GM12874 (cell line): ENCODE data around the gene DIP2B.

Experiments used
- TF ChIP-seq, protein P1 (sequence below): IDR thresholded peaks from 2 replicates; pipeline ENCODE4 v1.5.1; 2011; ENCODE audit warnings: low read depth, mild to moderate bottlenecking, control low read depth, low read length, moderate library complexity; ENCODE audit not compliant: insufficient read depth

DIP2B gene

DNA sequence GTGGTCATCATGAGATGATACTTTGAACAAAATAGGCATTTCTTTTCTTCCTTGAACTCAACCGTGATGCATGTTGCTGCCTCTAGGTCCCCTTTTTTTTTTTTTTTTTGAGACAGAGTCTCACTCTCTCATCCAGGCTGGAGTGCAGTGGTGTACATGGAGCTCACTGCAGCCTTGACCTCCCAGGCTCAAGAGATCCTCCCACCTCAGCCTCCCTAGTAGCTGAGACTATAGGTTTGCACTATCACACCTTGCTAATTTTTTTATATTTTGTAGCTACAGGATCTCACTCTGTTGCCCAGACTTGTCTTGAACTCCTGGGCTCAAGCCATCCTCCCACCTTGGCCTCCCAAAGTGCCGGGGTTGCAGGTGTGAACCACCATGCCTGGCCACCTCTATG is 20.6 kb downstream of the DIP2B start:
- TF ChIP-seq, protein P1, sequence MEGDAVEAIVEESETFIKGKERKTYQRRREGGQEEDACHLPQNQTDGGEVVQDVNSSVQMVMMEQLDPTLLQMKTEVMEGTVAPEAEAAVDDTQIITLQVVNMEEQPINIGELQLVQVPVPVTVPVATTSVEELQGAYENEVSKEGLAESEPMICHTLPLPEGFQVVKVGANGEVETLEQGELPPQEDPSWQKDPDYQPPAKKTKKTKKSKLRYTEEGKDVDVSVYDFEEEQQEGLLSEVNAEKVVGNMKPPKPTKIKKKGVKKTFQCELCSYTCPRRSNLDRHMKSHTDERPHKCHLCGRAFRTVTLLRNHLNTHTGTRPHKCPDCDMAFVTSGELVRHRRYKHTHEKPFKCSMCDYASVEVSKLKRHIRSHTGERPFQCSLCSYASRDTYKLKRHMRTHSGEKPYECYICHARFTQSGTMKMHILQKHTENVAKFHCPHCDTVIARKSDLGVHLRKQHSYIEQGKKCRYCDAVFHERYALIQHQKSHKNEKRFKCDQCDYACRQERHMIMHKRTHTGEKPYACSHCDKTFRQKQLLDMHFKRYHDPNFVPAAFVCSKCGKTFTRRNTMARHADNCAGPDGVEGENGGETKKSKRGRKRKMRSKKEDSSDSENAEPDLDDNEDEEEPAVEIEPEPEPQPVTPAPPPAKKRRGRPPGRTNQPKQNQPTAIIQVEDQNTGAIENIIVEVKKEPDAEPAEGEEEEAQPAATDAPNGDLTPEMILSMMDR: no peak

DNA sequence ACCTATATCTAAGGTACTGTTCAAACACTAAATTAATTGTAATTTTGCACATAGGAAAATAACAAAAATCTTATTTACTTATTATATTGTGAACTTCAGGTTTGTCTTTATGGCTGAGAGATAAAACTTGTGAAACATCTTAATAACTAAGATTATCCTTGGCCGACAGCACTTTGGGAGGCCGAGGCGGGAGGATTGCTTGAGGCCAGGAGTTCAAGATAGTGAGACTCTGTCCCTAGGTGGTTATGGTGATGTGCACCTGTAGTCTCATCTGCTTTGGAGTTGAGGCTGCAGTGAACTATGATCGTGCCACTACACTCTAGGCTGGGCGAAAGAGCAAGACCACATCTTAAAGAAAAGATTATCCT is 22.6 kb downstream of the DIP2B start:
- TF ChIP-seq, protein P1: no peak

DNA sequence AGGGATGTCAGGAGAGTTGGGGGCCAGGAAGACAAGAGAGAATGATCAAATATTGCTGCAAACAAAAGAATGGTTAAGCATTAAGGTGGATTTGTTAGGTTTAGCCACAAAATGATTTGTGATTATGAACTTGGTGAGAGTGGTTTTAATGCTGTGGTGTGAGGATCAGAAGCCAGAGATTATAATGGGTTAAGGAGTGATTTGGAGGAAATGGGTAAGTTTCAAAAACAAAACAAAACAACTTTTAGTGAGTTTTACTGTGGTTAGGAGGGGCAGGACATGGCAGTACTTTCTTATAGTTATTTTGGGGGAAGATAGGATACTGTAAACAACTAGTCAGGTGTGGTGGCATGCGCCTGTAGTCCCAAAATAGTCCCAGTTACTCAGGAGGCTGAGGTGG is 24.0 kb downstream of the DIP2B start:
- TF ChIP-seq, protein P1: no peak

DNA sequence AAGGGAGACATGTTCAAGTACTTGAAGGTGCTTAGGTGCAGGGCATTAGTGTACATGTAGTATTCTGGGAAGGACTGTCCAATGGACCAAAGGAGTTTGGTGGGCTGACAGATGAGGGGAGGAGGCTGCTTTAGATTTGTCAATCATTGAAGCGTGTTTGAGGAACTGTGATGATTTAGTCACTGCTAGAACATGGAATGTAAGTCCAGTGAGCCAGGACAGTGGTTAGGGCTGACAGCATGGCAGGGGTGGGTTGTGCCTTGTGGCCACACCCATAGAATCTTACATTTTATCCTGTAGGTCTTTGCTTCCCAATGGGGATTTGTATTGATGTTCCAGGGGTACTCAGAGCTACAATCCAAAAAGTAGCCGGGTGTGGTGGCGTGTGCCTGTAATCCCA is 24.6 kb downstream of the DIP2B start:
- TF ChIP-seq, protein P1: no peak

DNA sequence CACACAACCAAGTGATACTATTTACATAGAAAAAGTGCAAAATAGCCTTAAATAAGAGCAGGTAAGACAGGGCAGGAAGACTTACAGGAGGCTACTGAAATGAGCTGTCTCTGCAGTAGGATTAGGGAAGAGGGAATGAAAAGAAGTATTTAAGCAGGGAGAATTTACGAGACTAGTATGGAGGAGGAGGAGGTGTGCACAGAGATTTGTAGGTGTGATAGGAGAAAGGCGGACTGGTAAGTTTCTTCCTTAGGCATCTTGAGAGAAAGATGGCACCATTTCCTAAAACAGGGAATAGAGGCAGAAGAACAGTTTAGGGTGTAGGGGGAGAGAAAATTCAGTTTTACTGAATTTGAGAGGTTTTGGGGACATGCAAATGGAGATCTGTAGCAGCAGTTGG is 25.7 kb downstream of the DIP2B start:
- TF ChIP-seq, protein P1: no peak

DNA sequence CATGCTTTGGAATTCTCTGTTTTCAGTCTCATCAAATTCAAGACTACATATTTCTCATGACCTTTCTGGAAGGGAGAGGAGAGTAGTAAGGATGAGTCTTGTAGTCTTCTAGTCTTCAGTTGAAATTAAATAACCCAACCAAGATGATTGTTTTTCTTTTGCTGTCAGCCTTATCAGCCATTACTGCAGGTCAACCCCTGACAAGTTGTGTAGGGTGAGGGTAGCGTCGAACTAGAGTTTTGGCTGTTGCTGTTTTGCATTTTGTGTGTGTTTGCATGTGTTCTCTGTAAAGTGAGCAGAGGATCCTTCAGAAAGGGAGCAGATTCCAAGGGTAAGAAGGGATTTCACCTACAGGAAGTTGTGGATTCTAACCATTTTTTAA is 28.4 kb downstream of the DIP2B start:
- TF ChIP-seq, protein P1: no peak

DNA sequence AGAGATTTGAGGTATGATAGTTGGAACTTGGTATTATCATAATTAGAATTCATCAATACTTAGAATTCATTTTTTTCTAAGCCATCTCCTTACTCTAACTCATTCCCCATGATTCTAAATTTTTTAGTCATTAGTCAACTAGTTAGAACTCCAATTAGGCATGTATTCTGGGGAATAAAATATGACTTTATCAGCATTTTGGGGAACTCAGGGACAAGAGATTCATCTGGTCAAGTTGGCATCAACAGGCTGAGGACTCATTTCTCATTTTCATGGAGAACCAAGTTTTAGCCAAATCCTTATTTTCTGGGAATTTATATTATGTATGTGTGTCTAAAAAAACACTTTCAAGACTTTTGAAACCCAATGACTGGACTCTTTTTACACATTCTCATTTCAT is 29.2 kb downstream of the DIP2B start:
- TF ChIP-seq, protein P1: no peak
